ENCODE results near the gene ZNF326.
A peak's percentile ranks its signal among the peaks of the same experiment; 100 is the strongest.

The ZNF326 gene

GRCh38 chr1:89994805-89995597 lies at the start of gene ZNF326:
Gene ZNF326, plus strand, starts transcription at chr1:89995110. Its CDS starts 148 bp downstream, at chr1:89995258.
- peak; percentile 100 for DNase-seq (ENCODE audit: low spot score)
- in situ Hi-C loops (cut with MboI; ENCODE audit: low sequenced_read_pairs, unreplicated experiment), result loop anchor here (25.0 kb wide), 1 partner anchor 483 kb away; the partner anchor contains the start of gene LRRC8B
- TF ChIP-seq, protein P1, sequence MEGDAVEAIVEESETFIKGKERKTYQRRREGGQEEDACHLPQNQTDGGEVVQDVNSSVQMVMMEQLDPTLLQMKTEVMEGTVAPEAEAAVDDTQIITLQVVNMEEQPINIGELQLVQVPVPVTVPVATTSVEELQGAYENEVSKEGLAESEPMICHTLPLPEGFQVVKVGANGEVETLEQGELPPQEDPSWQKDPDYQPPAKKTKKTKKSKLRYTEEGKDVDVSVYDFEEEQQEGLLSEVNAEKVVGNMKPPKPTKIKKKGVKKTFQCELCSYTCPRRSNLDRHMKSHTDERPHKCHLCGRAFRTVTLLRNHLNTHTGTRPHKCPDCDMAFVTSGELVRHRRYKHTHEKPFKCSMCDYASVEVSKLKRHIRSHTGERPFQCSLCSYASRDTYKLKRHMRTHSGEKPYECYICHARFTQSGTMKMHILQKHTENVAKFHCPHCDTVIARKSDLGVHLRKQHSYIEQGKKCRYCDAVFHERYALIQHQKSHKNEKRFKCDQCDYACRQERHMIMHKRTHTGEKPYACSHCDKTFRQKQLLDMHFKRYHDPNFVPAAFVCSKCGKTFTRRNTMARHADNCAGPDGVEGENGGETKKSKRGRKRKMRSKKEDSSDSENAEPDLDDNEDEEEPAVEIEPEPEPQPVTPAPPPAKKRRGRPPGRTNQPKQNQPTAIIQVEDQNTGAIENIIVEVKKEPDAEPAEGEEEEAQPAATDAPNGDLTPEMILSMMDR (IDR thresholded peaks at IDR 0.05; ENCODE audit: borderline replicate concordance, control extremely low read depth, extremely low read depth, insufficient read depth, missing control alignments), result peak; percentile 13

DNA sequence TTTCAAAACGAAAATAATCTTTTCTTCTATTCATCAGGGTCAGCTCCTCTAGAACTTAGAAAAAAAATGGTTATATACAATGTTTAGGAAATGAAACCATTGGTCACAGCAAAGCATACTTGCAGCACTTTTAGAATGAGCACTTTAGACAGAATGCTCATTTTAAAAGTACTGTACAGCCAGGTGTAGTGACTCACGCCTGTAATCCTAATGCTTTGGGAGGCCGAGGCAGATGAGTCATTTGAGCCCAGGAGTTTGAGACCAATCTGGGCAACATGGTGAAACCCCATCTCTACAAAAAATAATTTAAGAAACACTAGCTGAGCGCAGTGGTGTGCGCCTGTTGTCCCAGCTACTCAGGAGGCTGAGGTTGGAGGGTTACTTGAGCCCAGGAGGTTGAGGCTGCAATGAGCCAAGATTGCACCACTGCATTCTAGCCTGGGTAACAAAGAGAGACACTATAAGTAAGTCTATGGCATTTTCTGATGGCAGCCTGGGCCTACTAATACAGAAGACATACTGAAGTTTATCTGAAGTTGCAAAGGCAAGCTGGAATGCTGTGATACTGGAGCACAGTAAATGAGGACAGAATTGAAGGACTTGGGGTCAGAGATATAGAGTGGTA lies 48.9 kb upstream of the ZNF326 start:
- in situ Hi-C loops (cut with MboI; ENCODE audit: low sequenced_read_pairs, unreplicated experiment), result no loop called here
- DNase-seq (ENCODE audit: low spot score), result peak; percentile 45
- TF ChIP-seq, protein P1 (IDR thresholded peaks at IDR 0.05; ENCODE audit: borderline replicate concordance, control extremely low read depth, extremely low read depth, insufficient read depth, missing control alignments), result no peak

DNA sequence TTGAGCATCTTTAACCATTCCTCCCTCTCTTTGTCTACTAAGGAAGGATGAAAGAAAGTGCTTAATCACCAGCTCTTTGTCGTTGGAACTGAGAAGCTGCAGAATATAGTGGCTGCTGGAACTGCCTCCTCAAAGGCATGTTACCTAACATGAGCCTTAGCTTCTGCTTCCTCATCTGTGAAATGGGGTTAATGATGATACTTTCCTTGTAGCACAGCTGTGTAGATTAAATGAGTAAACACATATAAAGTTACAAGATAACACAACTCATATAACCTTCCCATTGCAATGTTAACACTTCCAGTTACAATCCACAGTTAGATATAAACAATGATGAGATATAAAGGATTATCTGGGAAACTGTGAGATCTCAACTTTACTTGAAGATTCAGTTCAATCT lies 48.4 kb upstream of the ZNF326 start:
- in situ Hi-C loops (cut with MboI; ENCODE audit: low sequenced_read_pairs, unreplicated experiment), result no loop called here
- DNase-seq (ENCODE audit: low spot score), result no peak
- TF ChIP-seq, protein P1 (IDR thresholded peaks at IDR 0.05; ENCODE audit: borderline replicate concordance, control extremely low read depth, extremely low read depth, insufficient read depth, missing control alignments), result no peak

DNA sequence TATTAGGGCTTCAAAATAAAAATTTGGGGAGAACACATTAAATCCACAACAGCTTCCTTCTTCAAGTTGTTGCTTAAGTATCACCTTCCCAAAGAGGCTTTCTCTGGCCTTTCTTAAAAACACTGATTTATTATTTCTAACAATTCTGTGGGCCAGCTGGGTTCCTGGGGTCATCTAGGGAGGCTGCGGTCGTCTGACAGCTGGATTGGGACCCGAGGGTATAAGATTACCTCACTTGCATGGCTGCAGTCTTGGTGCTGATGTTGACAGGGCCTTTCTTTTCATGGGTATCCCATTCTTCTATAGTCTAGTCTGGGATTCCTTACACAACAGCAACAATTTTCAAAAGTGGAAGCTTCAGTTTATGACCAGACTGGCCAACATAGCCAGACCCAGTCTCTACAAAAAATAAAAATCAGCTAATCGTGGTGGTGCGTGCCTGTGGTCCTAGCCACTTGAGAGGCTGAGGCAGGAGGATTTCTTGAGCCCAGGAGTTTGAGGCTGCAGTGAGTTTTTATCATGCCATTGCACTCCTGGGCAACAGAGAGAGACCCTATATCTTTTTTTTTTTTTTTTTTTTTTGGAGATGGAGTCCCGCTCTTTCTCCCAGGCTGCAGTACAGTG lies 46.1 kb upstream of the ZNF326 start:
- TF ChIP-seq, protein P1 (IDR thresholded peaks at IDR 0.05; ENCODE audit: borderline replicate concordance, control extremely low read depth, extremely low read depth, insufficient read depth, missing control alignments), result no peak
- no peak for DNase-seq (ENCODE audit: low spot score)
- in situ Hi-C loops (cut with MboI; ENCODE audit: low sequenced_read_pairs, unreplicated experiment), result no loop called here

- TF ChIP-seq, protein P1 (IDR thresholded peaks at IDR 0.05; ENCODE audit: borderline replicate concordance, control extremely low read depth, extremely low read depth, insufficient read depth, missing control alignments), result no peak
- DNase-seq (ENCODE audit: low spot score), result no peak
- in situ Hi-C loops (cut with MboI; ENCODE audit: low sequenced_read_pairs, unreplicated experiment), result no loop called here
Measured at GRCh38 chr1:89949991-89950624, 44.8 kb upstream of the ZNF326 start.

DNA sequence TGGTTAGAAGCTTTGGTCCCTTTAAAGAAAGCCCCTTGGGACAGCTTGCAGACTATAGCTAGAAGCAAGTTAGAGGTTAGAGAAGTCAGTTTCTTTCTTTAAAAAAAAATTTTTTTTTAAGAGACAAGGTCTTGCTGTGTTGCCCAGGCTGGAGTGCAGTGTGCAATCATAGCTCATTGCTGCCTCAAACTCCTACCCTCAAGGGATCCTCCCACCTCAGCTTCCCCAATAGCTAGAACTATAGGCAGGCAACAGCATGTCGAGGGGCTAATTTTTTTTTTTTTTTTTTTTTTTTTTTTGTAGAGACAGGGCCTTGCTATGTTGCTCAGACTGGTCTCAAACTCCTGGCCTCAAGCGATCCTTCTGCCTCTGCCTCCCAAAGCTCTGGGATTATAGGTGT lies 44.2 kb upstream of the ZNF326 start:
- no peak for DNase-seq (ENCODE audit: low spot score)
- in situ Hi-C loops (cut with MboI; ENCODE audit: low sequenced_read_pairs, unreplicated experiment), result no loop called here
- TF ChIP-seq, protein P1 (IDR thresholded peaks at IDR 0.05; ENCODE audit: borderline replicate concordance, control extremely low read depth, extremely low read depth, insufficient read depth, missing control alignments), result no peak
